Parathyroid adenoma (tissue), 2 donors: ENCODE results near the gene PDZK1.
"Not testable (repeated sequence)": the region's sequence is repeated elsewhere in the genome, so short reads cannot be mapped to it uniquely, and the experiment has no call there.

Source experiments
- H2AFZ ChIP-seq: fragments of 300-600 bp; sonication (generic); one replicate; pipeline ENCODE4 v1.7.0; 2017; ENCODE audit warnings: antibody characterized with exemption, mild to moderate bottlenecking
- H3K27ac ChIP-seq: fragments of 300-600 bp; sonication (generic); one replicate; pipeline ENCODE4 v1.7.0; 2017
- H3K27me3 ChIP-seq: fragments of 300-600 bp; sonication (generic); one replicate; pipeline ENCODE4 v1.7.0; 2017; ENCODE audit warnings: low read length; ENCODE audit not compliant: control insufficient read depth, insufficient read depth
- H3K36me3 ChIP-seq: fragments of 300-600 bp; sonication (generic); one replicate; pipeline ENCODE4 v1.7.0; 2017; ENCODE audit warnings: low read length; ENCODE audit not compliant: control insufficient read depth, insufficient read depth
- H3K4me1 ChIP-seq: fragments of 300-600 bp; sonication (generic); one replicate; pipeline ENCODE4 v1.7.0; 2017; ENCODE audit warnings: control low read depth
- H3K4me2 ChIP-seq: fragments of 300-600 bp; sonication (generic); one replicate; pipeline ENCODE4 v1.7.0; 2017; ENCODE audit warnings: low read length
- H3K4me3 ChIP-seq: fragments of 300-600 bp; sonication (generic); one replicate; pipeline ENCODE4 v1.7.0; 2017; ENCODE audit warnings: low read depth, low read length
- H3K79me2 ChIP-seq: fragments of 300-600 bp; sonication (generic); one replicate; pipeline ENCODE4 v1.7.0; 2017; ENCODE audit warnings: control low read depth
- H3K9ac ChIP-seq: fragments of 300-600 bp; sonication (generic); one replicate; pipeline ENCODE4 v1.7.0; 2017; ENCODE audit warnings: mild to moderate bottlenecking
- H3K9me3 ChIP-seq: fragments of 300-600 bp; sonication (generic); one replicate; pipeline ENCODE4 v1.7.0; 2017; ENCODE audit warnings: low read length; ENCODE audit not compliant: control insufficient read depth
- donor health status: primary hyperparathyroidism.

Gene PDZK1

GRCh38 chr1:145636237-145636636 lies 70.9 kb downstream of the PDZK1 start:
- H3K79me2 ChIP-seq, H3K4me1 ChIP-seq, H2AFZ ChIP-seq, H3K9me3 ChIP-seq, H3K27me3 ChIP-seq, H3K4me3 ChIP-seq, H3K9ac ChIP-seq, H3K36me3 ChIP-seq, H3K27ac ChIP-seq, H3K4me2 ChIP-seq: not testable (repeated sequence)

GRCh38 chr1:145622177-145622576 lies 85.0 kb downstream of the PDZK1 start:
- H3K79me2 ChIP-seq, H3K27ac ChIP-seq, H3K36me3 ChIP-seq, H3K27me3 ChIP-seq, H3K4me3 ChIP-seq, H3K9ac ChIP-seq, H3K4me1 ChIP-seq, H3K4me2 ChIP-seq, H3K9me3 ChIP-seq, H2AFZ ChIP-seq: not testable (repeated sequence)
